ENCODE measurements around the gene LRRC14B.

DNA sequence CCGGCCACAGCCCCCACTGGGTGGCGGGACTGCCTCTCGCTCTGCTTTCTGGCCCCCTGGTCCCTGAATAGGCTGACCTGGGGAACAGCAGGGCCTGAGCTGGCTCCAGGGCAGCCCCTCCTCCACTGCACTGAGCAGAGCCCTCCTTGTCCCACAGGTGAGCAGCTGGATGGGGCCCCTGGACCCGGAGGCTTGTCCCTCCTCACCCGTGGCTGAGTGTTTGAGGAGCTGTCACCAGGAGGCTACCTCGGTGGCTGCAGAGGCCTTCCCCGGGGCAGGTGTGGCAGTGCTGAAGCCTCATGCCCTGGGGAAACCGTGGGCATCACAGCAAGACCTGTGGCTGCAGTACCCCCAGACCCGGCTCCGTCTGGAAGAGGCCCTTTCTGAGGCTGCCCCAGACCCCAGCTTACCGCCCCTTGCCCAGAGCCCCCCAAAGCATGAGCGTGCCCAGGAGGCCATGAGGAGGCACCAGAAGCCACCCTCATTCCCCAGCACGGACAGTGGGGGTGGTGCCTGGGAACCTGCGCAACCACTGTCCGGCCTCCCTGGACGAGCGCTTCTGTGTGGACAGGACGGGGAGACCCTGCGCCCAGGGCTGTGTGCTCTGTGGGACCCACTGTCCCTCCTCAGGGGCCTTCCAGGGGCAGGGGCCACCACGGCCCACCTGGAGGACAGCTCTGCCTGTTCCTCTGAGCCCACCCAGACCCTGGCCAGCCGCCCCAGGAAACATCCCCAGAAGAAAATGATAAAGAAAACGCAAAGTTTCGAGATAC, 28.5 kb upstream of the LRRC14B start:
- no peak for TF ChIP-seq CTCF (IDR thresholded peaks at IDR 0.05)
- TF ChIP-seq POLR2A (IDR thresholded peaks at IDR 0.05) = no peak

All from thyroid gland (tissue), 4 donors.